SU-DHL-6 (cell line): ENCODE data around the gene ST14.
A peak's percentile ranks its signal among the peaks of the same experiment; 100 is the strongest.

Experiments used
- H2AFZ ChIP-seq: fragments of 200-600 bp; sonication (generic); 2 replicates; pipeline ENCODE4 v1.6.1; 2014; ENCODE audit warnings: low read depth, mild to moderate bottlenecking, moderate library complexity, mixed read lengths, antibody characterized with exemption, low read length; ENCODE audit not compliant: severe bottlenecking
- H3F3A ChIP-seq: fragments of 200-600 bp; shearing (Covaris generic); 2 replicates; pipeline ENCODE4 v1.6.0; 2016; ENCODE audit warnings: antibody characterized with exemption, mild to moderate bottlenecking; ENCODE audit not compliant: insufficient read depth
- H3K27ac ChIP-seq: fragments of 200-600 bp; sonication (generic); 2 replicates; pipeline ENCODE4 v1.5.1; 2016; ENCODE audit warnings: low read depth, mild to moderate bottlenecking, low read length, moderate library complexity, mixed read lengths
- H3K27me3 ChIP-seq: fragments of 200-600 bp; sonication (generic), shearing (Covaris generic); 2 replicates; pipeline ENCODE4 v1.6.0; 2014; ENCODE audit warnings: mild to moderate bottlenecking, low read length
- H3K36me3 ChIP-seq: fragments of 200-600 bp; sonication (generic); 2 replicates; pipeline ENCODE4 v1.6.1; 2014; ENCODE audit warnings: mild to moderate bottlenecking, low read length, mixed read lengths
- H3K4me2 ChIP-seq: fragments of 300-600, 200-600 bp; shearing (Covaris generic), sonication (generic); 2 replicates; pipeline ENCODE4 v1.6.0; 2014; ENCODE audit warnings: low read length, low read depth, mild to moderate bottlenecking; ENCODE audit not compliant: poor library complexity, severe bottlenecking
- H3K4me3 ChIP-seq: fragments of 200-600 bp; sonication (generic); 2 replicates; pipeline ENCODE4 v1.5.1; 2014; ENCODE audit warnings: antibody characterized with exemption, low read length, mild to moderate bottlenecking, mixed read lengths; ENCODE audit not compliant: insufficient read depth, poor library complexity, severe bottlenecking
- H3K79me2 ChIP-seq: fragments of 200-600 bp; sonication (generic); 2 replicates; pipeline ENCODE4 v1.6.1; 2014; ENCODE audit warnings: mild to moderate bottlenecking, low read length, moderate library complexity; ENCODE audit not compliant: insufficient read depth
- H3K9ac ChIP-seq: fragments of 200-600 bp; sonication (generic); 2 replicates; pipeline ENCODE4 v1.7.0; 2014; ENCODE audit warnings: mild to moderate bottlenecking, low read length
- H3K9me2 ChIP-seq: fragments of 200-600 bp; sonication (generic); replicated peaks from 2 replicates; pipeline ENCODE4 v1.6.1; 2014; ENCODE audit warnings: low read length; ENCODE audit not compliant: insufficient read depth
- H3K9me3 ChIP-seq: fragments of 200-600 bp; sonication (generic); 2 replicates; pipeline ENCODE4 v1.6.1; 2014; ENCODE audit warnings: low read length, mixed read lengths; ENCODE audit not compliant: insufficient read depth
- H4K20me1 ChIP-seq: fragments of 200-600 bp; sonication (generic); 2 replicates; pipeline ENCODE4 v1.6.1; 2014; ENCODE audit warnings: low read depth, mild to moderate bottlenecking, antibody characterized with exemption, low read length, moderate library complexity, mixed read lengths
- CTCF ChIP-seq: fragments of 200-600 bp; sonication (generic); IDR thresholded peaks from one replicate; pipeline ENCODE4 v1.5.1; 2017; ENCODE audit warnings: antibody characterized with exemption, mild to moderate bottlenecking, low read length, moderate library complexity; ENCODE audit not compliant: insufficient read depth, poor library complexity, severe bottlenecking
- EZH2phosphoT487 ChIP-seq: fragments of 200-600 bp; sonication (generic), shearing (Covaris generic); conservative IDR thresholded peaks from 2 replicates; pipeline ENCODE4 v1.6.1; 2018; ENCODE audit warnings: mild to moderate bottlenecking, antibody characterized with exemption, low read length, moderate library complexity, mixed read lengths

ST14 gene

GRCh38 chr11:130145975-130146776 is 13.4 kb upstream of the ST14 start:
- Histone ChIP-seq H3K4me2 (peak overlapping the region; percentile 23), H2AFZ (no peak overlapping the region), H3K79me2 (no peaks in the 10 kb centered on the region), H3K27ac (peak overlapping the region; percentile 73), H3K9me2 (no peaks in the 10 kb centered on the region), H3K9ac (no peak overlapping the region), H3K4me3 (no peak overlapping the region), H3F3A (peaks cover 39% of the 10 kb centered on the region), H3K9me3 (no peaks in the 10 kb centered on the region), H4K20me1 (no peaks in the 10 kb centered on the region), H3K36me3 (no peaks in the 10 kb centered on the region), H3K27me3 (no peaks in the 10 kb centered on the region)
- TF ChIP-seq CTCF (no peak), EZH2phosphoT487 (no peak)

GRCh38 chr11:130146796-130147195 is 12.8 kb upstream of the ST14 start:
- Histone ChIP-seq H3K9me2 (no peaks in the 10 kb centered on the region), H3K36me3 (no peaks in the 10 kb centered on the region), H3F3A (peaks cover 46% of the 10 kb centered on the region), H3K9me3 (no peaks in the 10 kb centered on the region), H3K4me2 (peak overlapping the region; percentile 23), H3K27ac (peak overlapping the region; percentile 73), H3K4me3 (no peak overlapping the region), H3K27me3 (no peaks in the 10 kb centered on the region), H3K79me2 (no peaks in the 10 kb centered on the region), H4K20me1 (no peaks in the 10 kb centered on the region), H3K9ac (no peak overlapping the region), H2AFZ (no peak overlapping the region)
- TF ChIP-seq EZH2phosphoT487, result no peak
- TF ChIP-seq CTCF, result no peak

- no peak for TF ChIP-seq CTCF
- TF ChIP-seq EZH2phosphoT487, result no peak
- H3K79me2 ChIP-seq, result no peaks in the 10 kb centered on the region
- H3F3A ChIP-seq, result peaks cover 59% of the 10 kb centered on the region
- peak overlapping the region; percentile 99 for H3K27ac ChIP-seq
- H3K9me3 ChIP-seq, result no peaks in the 10 kb centered on the region
- no peaks in the 10 kb centered on the region for H3K27me3 ChIP-seq
- H3K36me3 ChIP-seq, result no peaks in the 10 kb centered on the region
- no peak overlapping the region for H3K4me3 ChIP-seq
- H2AFZ ChIP-seq, result no peak overlapping the region
- peak overlapping the region; percentile 79 for H3K4me2 ChIP-seq
- H3K9ac ChIP-seq, result no peak overlapping the region
- no peaks in the 10 kb centered on the region for H4K20me1 ChIP-seq
- no peaks in the 10 kb centered on the region for H3K9me2 ChIP-seq
These were observed 10.7 kb upstream of the ST14 start for GRCh38 chr11:130148796-130149326.
